CD4-positive, alpha-beta T cell treated with Interleukin-21 for 1 hour (primary cell): ENCODE results near the gene C3orf20.

ENCODE experiments used
- DNase-seq: peaks from one replicate; pipeline ENCODE4 v3.0.0-alpha.2; 2020

The C3orf20 gene

DNA sequence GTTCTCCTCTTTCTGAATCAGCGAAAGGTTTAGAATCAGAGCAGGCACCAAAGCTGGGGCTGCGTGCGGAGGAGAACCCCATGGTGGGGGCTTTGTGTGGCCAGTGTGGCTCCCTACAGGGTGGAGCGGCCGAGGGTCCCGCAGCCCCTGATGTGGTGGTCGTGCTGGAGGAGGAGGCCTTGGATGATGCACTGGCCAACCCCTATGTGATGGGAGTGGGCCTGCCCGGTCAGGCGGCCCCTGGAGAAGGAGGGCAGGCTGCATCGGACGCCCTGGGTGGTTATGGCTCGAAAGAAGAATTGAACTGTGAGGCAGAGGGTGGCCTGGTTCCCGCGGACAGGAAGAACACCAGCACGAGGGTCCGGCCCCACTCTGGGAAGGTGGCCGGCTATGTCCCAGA, 145.2 kb downstream of the C3orf20 start:
- no peak for DNase-seq

DNA sequence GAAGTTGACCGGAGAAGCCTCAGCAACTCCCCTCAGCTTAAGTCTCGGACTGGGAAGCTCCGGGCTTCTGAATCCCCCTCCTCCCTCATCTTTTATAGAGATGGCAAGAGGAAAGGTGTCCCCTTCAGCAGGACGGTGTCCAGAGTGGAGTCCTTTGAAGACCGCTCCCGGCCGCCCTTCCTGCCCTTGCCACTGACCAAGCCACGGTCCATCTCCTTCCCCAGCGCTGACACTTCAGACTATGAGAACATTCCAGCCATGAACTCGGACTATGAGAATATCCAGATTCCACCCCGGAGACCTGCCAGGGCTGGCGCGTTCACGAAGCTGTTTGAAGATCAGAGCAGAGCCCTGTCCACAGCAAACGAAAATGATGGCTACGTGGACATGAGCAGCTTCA, 146.2 kb downstream of the C3orf20 start:
- DNase-seq: no peak

DNA sequence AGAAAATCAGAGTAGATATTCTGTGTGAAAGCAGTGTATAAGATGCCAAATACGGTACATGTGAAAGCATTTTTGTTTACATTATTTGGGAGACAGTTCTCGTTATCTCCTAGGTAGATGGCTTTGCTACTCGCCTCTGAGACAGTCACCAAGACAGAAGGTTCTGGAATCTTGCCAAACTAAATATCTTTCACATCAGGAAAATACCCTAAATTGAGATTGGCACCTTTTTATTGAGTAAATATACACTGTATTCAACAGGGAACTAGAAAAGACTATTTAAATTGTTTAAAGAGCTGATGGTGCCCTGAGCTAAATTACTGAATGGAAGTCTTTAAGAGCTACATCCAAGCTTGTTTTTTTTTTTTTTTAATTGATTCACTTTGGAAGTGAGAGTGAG, 147.2 kb downstream of the C3orf20 start:
- DNase-seq: no peak
